ENCODE measurements around the gene MAGI2.

The MAGI2 gene

DNA sequence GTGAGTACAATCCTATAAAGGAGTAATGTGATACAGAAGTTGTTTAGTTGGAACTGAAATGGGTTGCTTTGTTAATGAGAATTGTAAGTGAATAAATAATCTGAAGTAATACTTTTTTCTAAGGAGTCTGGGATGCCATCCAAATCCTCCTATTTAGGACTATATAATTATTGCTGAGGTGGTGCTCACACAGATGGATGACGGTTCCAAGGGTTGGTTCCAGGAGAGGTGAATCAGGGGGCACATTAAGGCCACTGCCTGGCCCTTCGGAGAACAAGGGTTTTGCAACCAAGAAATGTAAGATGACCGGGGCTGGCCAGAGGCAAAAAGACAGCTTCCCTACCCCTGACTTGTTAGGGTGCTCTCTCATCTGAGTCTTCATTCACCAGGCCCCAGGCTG, 1302.2 kb downstream of the MAGI2 start:
- TF ChIP-seq, protein P1, sequence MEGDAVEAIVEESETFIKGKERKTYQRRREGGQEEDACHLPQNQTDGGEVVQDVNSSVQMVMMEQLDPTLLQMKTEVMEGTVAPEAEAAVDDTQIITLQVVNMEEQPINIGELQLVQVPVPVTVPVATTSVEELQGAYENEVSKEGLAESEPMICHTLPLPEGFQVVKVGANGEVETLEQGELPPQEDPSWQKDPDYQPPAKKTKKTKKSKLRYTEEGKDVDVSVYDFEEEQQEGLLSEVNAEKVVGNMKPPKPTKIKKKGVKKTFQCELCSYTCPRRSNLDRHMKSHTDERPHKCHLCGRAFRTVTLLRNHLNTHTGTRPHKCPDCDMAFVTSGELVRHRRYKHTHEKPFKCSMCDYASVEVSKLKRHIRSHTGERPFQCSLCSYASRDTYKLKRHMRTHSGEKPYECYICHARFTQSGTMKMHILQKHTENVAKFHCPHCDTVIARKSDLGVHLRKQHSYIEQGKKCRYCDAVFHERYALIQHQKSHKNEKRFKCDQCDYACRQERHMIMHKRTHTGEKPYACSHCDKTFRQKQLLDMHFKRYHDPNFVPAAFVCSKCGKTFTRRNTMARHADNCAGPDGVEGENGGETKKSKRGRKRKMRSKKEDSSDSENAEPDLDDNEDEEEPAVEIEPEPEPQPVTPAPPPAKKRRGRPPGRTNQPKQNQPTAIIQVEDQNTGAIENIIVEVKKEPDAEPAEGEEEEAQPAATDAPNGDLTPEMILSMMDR (IDR thresholded peaks at IDR 0.05; ENCODE audit: low read depth, low read length) = no peak
- H3K4me3 ChIP-seq (ENCODE audit: low read depth, low read length) = no peak overlapping the region

DNA sequence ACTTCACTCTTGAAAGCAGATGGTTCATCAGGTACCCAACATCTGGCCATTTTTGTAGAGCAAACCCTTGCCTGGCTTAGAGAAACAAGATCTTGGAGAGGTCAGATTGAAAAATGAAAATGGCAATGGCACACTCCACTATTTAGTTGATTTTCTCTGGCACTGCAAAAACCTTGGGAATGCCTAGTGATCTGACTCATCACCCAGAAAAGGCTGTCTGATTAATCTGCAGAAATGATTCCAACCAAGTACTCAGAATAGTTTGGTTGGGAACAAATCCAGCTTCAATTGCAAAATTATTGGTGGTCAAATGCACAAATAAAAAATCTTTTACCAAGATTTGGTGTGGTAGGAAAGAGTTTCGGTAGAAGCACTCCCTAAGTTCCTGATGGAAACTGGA, 1303.7 kb downstream of the MAGI2 start:
- H3K4me3 ChIP-seq (ENCODE audit: low read depth, low read length) = no peak overlapping the region
- TF ChIP-seq, protein P1 (IDR thresholded peaks at IDR 0.05; ENCODE audit: low read depth, low read length) = no peak

DNA sequence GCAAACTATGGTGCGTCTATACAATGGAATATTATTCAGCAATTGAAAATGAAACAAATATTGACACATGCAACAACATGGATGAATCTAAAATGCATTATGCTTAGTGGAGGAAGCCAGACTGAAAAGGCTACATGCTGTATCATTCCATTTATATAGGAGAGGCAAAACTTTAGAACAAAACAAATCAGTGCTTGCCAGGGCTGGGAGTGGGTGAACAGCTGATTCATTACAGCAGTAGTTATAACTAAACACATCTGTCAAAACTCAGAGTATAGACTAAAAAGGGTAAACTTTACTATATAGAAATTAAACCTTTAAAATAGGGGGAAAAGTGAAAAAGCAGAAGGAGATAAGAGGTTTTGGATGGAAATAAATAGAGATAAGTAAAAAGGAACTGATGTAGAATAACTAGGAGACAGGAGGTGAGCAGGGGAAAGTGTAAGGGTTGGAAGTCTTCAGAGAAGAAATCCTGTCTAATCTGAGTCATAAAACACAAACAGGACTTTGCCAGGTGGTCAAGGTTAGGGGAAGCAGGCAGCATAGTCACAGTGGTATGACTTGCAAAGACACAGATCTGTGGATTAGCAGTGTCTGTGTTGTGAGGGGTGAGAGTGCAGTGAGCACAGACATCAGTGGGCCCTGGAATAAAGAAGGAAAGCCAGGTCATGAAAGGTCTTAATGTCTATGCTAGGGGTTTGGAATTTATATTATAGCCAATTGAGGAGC, 1305.1 kb downstream of the MAGI2 start:
- H3K4me3 ChIP-seq (ENCODE audit: low read depth, low read length) = no peak overlapping the region
- TF ChIP-seq, protein P1 (IDR thresholded peaks at IDR 0.05; ENCODE audit: low read depth, low read length) = no peak

DNA sequence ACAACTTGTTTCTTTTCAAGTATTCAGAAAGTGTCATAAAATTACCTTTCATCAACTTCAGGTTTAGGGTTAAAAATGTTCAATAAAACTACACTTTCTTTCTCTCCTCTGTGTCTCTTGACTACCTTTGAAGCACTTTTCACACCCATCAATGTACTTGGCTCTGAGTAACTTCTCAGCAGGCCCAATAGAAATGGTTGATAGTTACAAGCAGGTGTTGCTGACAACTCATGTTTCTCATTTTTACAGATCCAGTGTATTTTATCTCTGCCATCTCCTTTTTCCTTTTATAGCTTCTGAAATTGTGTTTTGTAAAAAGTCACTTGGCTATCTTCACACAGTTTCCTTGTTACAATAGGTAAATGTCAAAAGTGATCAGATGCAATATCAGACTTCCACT, 1306.9 kb downstream of the MAGI2 start:
- TF ChIP-seq, protein P1 (IDR thresholded peaks at IDR 0.05; ENCODE audit: low read depth, low read length) = no peak
- H3K4me3 ChIP-seq (ENCODE audit: low read depth, low read length) = no peak overlapping the region

DNA sequence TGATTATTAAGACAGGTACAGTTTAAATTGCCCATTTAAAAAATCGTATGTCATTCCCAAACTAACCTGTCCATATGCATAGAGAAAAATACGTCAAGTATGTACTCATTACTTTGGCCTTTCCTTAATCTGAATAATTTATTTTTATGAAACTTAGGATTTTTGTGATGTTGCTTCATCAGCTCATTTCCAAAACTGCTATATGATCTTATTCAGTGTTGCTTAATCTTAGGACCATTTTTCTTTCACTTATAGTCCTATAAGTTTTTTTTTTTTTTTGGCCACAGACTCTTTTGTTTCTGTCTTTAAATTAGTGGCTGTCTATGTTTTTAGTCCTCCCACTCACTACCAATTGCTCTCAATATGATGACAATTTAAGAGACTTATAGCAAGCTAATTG, 1309.8 kb downstream of the MAGI2 start:
- TF ChIP-seq, protein P1 (IDR thresholded peaks at IDR 0.05; ENCODE audit: low read depth, low read length) = no peak
- H3K4me3 ChIP-seq (ENCODE audit: low read depth, low read length) = no peak overlapping the region

DNA sequence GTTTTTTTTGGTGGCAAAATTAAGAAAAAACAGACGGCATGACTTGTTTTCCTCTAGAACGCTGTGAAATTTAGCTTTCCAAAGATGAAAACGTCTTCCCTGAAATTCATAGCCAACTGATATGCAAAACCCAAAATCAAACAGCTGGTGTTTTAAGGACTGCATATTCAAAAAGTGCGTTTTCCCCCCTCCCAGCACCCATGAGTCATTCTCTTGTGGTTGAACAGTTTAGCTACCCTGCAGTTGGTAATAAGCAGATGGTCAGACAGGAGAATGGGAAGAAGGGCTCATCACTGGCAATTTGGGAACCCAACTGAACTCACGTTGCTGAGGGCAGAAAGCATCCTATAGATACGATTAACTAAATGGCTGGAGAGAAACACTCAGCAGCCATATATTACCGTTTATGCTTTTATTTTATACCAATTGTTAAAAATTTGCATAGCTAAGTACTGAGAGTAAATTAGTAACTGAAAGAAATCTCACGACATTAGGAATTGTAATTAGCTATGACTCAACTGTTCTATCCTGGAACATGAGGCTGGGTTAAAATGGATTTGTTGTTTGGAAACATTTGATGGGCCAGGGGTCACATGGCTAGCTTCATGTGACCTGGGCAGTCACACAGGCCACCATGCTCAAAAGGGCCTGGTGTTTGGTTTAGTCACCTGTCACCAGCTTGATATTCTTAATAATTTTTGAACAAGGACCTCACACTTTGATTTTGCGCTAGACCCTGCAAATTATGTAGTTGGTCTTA, 1311.8 kb downstream of the MAGI2 start:
- TF ChIP-seq, protein P1 (IDR thresholded peaks at IDR 0.05; ENCODE audit: low read depth, low read length) = no peak
- no peak overlapping the region for H3K4me3 ChIP-seq (ENCODE audit: low read depth, low read length)

DNA sequence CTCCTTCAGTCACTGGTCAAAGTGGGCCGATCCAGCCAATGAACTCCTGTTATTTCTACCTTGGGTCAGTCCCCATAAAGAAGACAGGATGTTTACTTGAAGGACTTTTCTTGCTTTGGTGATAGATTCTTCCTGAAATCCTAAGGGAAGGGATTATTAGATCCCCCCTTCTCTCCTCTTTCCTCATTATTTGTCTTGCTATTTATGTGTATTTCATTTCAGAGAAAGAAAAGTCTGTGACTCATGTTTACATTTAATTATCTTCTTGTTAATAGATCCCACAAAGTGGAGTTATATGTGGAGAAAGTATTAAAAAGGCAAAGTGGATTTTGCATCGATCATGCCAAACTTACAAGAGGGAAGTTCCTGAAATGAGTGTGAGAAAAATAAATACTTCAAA, 1313.4 kb downstream of the MAGI2 start:
- TF ChIP-seq, protein P1 (IDR thresholded peaks at IDR 0.05; ENCODE audit: low read depth, low read length) = no peak
- no peak overlapping the region for H3K4me3 ChIP-seq (ENCODE audit: low read depth, low read length)
